Measurements from ENCODE around the gene STIM1. TPM values are rescaled to one million over a fixed set of nuclear protein-coding genes. Genes with fewer than 3 reads are reported as not detected.
"Not testable (repeated sequence)": the region's sequence is repeated elsewhere in the genome, so short reads cannot be mapped to it uniquely, and the experiment has no call there.

The STIM1 gene
- total RNA-seq, 1 experiment from 2014 or later, result 93.6 TPM

DNA sequence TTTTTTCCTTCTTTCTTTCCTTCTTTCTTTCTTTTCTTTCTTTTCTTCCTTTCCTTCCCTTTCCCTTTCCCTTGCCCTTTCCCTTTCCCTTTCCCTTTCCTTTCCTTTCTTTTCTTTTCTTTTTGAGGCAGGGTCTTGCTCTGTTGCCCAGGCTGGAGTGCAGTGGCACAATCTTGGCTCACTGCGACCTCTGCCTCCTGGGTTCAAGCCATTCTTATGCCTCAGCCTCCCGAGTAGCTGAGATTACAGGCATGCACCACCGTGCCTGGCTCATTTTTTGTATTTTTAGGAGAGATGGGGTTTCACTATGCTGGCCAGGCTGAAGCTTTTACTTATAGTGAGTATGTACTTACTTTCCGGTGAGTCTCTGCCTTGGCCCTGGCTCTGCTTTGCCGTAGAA, 40.6 kb upstream of the STIM1 start:
- H3K27me3 ChIP-seq (ENCODE audit: control insufficient read depth, insufficient read depth, low read length); intact Hi-C loops (cut with micrococcal nuclease; ENCODE audit: unreplicated experiment); in situ Hi-C loops (cut with HindIII; ENCODE audit: low pct_unique_long_range_greater_than_20kb, low sequenced_read_pairs); ATAC-seq; H3K4me1 ChIP-seq (ENCODE audit: control insufficient read depth, insufficient read depth, low read length); H3K4me3 ChIP-seq (ENCODE audit: low read depth in 2 of 2, low read length in 2 of 2); DNase-seq (ENCODE audit: low read depth, low spot score); CTCF ChIA-PET; H3K9me3 ChIP-seq (ENCODE audit: control insufficient read depth, insufficient read depth, low read depth, low read length); H3K36me3 ChIP-seq (ENCODE audit: control insufficient read depth, insufficient read depth, low read length); BruUV-seq (replicated peaks); H3K27ac ChIP-seq (ENCODE audit: low read length): not testable (repeated sequence)
- POLR2A ChIA-PET, result interaction anchor here (0.6 to 0.7 kb wide), 2 partner anchors 20 to 128 kb away, joined by 3 to 5 read pairs; no protein-coding TSS in a partner anchor

DNA sequence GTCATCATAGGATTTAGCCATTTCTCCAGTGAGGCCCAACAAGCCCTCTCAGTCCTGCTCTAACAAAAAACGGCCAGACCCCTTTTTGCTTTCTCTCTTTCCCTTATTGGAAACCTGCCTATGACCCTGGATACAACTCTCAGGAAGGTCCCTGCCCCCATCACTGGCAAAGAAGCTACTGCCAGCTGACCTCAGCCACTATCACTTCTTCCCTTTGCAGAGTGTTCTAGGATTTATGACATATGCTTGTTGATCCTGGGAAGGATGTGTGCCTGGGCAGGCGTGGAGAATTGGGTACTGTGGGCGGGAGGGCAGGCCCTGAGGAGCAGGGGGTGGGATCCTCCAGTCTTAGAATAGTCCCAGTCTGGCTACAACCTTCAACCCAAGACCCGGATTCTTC, 39.6 kb upstream of the STIM1 start:
- Histone ChIP-seq H3K36me3 (ENCODE audit: control insufficient read depth, insufficient read depth, low read length) (no peaks in the 10 kb centered on the region), H3K27ac (ENCODE audit: low read length) (no peak overlapping the region), H3K9me3 (ENCODE audit: control insufficient read depth, insufficient read depth, low read depth, low read length) (no peaks in the 10 kb centered on the region), H3K27me3 (ENCODE audit: control insufficient read depth, insufficient read depth, low read length) (no peaks in the 10 kb centered on the region), H3K4me1 (ENCODE audit: control insufficient read depth, insufficient read depth, low read length) (no peaks in the 10 kb centered on the region), H3K4me3 (ENCODE audit: low read depth in 2 of 2, low read length in 2 of 2) (no peak overlapping the region)
- in situ Hi-C loops (cut with HindIII; ENCODE audit: low pct_unique_long_range_greater_than_20kb, low sequenced_read_pairs) (no loop called here), intact Hi-C loops (cut with micrococcal nuclease; ENCODE audit: unreplicated experiment) (no loop called here)
- ChIA-PET POLR2A (interaction anchor here (0.6 kb wide), 1 partner anchor 18 kb away, joined by 7 read pairs; no protein-coding TSS in a partner anchor), CTCF (interaction anchor here (0.6 to 0.7 kb wide), 2 partner anchors 8 to 9 kb away, joined by 4 to 5 read pairs; no protein-coding TSS in a partner anchor)
- TF ChIP-seq, protein P1, sequence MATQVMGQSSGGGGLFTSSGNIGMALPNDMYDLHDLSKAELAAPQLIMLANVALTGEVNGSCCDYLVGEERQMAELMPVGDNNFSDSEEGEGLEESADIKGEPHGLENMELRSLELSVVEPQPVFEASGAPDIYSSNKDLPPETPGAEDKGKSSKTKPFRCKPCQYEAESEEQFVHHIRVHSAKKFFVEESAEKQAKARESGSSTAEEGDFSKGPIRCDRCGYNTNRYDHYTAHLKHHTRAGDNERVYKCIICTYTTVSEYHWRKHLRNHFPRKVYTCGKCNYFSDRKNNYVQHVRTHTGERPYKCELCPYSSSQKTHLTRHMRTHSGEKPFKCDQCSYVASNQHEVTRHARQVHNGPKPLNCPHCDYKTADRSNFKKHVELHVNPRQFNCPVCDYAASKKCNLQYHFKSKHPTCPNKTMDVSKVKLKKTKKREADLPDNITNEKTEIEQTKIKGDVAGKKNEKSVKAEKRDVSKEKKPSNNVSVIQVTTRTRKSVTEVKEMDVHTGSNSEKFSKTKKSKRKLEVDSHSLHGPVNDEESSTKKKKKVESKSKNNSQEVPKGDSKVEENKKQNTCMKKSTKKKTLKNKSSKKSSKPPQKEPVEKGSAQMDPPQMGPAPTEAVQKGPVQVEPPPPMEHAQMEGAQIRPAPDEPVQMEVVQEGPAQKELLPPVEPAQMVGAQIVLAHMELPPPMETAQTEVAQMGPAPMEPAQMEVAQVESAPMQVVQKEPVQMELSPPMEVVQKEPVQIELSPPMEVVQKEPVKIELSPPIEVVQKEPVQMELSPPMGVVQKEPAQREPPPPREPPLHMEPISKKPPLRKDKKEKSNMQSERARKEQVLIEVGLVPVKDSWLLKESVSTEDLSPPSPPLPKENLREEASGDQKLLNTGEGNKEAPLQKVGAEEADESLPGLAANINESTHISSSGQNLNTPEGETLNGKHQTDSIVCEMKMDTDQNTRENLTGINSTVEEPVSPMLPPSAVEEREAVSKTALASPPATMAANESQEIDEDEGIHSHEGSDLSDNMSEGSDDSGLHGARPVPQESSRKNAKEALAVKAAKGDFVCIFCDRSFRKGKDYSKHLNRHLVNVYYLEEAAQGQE (IDR thresholded peaks at IDR 0.05; ENCODE audit: insufficient read depth in 1 of 2, low read depth in 2 of 2, low read length in 1 of 2), result no peak
- TF ChIP-seq POLR2AphosphoS5 (IDR thresholded peaks at IDR 0.05; ENCODE audit: low read depth, low read length), result no peak
- TF ChIP-seq, protein P2, sequence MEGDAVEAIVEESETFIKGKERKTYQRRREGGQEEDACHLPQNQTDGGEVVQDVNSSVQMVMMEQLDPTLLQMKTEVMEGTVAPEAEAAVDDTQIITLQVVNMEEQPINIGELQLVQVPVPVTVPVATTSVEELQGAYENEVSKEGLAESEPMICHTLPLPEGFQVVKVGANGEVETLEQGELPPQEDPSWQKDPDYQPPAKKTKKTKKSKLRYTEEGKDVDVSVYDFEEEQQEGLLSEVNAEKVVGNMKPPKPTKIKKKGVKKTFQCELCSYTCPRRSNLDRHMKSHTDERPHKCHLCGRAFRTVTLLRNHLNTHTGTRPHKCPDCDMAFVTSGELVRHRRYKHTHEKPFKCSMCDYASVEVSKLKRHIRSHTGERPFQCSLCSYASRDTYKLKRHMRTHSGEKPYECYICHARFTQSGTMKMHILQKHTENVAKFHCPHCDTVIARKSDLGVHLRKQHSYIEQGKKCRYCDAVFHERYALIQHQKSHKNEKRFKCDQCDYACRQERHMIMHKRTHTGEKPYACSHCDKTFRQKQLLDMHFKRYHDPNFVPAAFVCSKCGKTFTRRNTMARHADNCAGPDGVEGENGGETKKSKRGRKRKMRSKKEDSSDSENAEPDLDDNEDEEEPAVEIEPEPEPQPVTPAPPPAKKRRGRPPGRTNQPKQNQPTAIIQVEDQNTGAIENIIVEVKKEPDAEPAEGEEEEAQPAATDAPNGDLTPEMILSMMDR (IDR thresholded peaks at IDR 0.05), result no peak
- no TSS peak for BruUV-seq (replicated peaks)
- no peak for DNase-seq (ENCODE audit: low read depth, low spot score)
- no peak for ATAC-seq

DNA sequence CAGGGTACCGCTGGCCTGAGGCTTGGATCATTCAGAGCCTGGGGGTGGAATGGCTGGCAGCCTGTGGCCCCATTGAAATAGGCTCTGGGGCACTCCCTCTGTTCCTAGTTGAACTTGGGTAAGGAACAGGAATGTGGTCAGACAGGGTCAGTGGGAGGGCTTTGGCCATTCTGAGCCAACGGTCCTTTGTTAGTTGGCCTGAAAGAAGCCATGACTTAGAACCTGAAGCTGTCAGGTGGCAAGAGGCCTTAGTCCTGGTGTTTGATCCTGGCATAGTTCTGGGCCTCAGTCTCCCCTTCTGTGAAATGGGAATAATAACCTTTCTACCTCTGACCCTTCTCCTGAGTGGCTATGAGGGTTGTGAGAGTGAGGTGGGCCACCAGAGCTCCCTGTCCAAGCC, 38.8 kb upstream of the STIM1 start:
- intact Hi-C loops (cut with micrococcal nuclease; ENCODE audit: unreplicated experiment) (no loop called here), in situ Hi-C loops (cut with HindIII; ENCODE audit: low pct_unique_long_range_greater_than_20kb, low sequenced_read_pairs) (no loop called here)
- Histone ChIP-seq H3K9me3 (ENCODE audit: control insufficient read depth, insufficient read depth, low read depth, low read length) (no peaks in the 10 kb centered on the region), H3K4me3 (ENCODE audit: low read depth in 2 of 2, low read length in 2 of 2) (no peak overlapping the region), H3K4me1 (ENCODE audit: control insufficient read depth, insufficient read depth, low read length) (no peaks in the 10 kb centered on the region), H3K36me3 (ENCODE audit: control insufficient read depth, insufficient read depth, low read length) (no peaks in the 10 kb centered on the region), H3K27ac (ENCODE audit: low read length) (no peak overlapping the region), H3K27me3 (ENCODE audit: control insufficient read depth, insufficient read depth, low read length) (no peaks in the 10 kb centered on the region)
- DNase-seq (ENCODE audit: low read depth, low spot score), result no peak
- no TSS peak for BruUV-seq (replicated peaks)
- TF ChIP-seq TCF7L2 (IDR thresholded peaks at IDR 0.05; ENCODE audit: low read depth, low read length), result no peak
- TF ChIP-seq, protein P2 (IDR thresholded peaks at IDR 0.05), result no peak
- ChIA-PET POLR2A (no interaction called here), CTCF (no interaction called here)
- ATAC-seq, result no peak

Data from Panc1 (cell line).